M059J (cell line): ENCODE data around the gene REEP3. TPM values are rescaled to one million over a fixed set of nuclear protein-coding genes. Genes with fewer than 3 reads are reported as not detected.
"Not testable (repeated sequence)": the region's sequence is repeated elsewhere in the genome, so short reads cannot be mapped to it uniquely, and the experiment has no call there.

Experiments
- DNase-seq: peaks from one replicate; pipeline ENCODE4 v3.0.0-alpha.2; 2012; ENCODE audit warnings: low read depth
- total RNA-seq: library from RNA; depleted of rRNA; stranded (reverse); fragments of >200 nt; shearing (Covaris generic); gene quantifications from 2 replicates; pipeline ENCODE4 v1.2.3, GENCODE V29; 2014

Gene REEP3
- total RNA-seq, 1 experiment from 2014 or later = 67.8 TPM

DNA sequence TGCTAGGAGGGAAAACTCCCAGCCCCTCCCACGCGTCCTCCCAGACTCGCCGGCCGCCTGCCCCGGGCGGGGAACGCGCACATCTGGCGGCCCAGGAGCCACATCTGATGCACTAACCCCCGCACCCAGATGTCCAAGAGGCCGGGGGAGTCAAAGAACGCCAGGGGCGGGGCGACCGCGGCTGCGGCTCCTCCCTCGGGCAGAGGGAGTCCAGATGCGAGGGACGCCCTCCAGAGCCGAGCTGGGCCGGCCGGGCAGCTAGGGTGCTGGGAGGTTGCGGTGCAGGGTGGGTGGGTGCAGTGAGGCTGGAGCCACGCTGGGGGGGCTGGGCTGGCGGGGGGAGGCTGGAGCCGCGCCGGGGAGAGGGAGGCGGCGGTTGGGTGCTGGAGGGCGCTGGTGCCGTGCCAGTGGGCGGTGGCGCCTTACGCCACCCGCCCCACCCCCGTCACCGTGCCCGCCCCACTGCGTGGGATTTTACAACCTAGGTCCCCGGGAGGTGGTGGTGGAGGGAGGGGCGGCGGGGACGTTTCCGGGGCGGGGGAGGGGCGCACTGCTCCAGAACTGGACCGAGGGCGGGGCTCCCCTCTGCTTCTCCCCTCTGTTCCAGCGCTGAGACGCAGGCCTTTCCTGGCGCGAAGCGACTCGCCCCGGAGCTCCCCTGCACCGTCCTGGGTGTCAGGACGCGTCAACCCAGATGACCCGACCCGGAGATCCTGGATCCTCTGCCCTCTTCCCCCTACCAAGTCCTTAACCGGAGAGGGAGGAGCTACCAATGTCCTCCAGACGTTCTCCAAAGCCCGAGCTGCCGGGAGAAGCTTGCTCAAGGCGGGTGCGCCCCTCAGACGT is 109.1 kb downstream of the REEP3 start:
- peak; percentile 90 for DNase-seq

DNA sequence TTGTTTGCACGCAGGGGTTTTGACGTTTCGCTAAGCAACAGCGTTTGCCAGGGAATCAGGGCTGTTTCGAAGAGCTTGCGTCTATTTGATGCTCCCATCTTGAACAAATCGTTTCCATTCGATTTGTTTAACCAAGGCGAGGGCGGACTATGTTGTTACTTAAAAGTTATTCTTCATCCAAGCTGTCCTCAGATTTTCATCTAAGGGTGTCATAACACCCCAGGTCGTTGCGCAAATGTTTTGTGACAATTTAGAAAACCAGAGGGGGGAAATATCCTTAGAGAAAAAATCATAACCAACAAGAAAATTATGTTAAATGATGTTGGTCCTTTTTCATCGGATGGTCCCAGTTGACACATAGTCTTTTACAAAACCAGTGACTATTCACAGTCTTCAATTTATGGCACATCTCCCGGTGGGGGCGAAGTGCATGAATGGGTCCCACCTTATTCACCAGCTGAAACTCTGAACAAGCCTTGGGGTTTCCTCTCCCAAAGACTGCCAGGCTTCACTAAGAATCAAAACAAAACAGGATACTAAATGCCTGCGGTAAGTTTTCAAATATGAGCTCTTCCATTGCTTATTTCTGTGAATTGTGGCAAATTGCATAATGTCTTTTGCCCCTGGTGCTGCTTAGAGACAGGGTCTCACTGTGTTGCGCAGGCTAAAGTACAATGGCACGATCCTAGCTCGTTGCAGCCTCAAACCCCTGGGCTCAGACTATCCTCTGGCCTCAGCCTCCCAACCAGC is 109.9 kb downstream of the REEP3 start:
- DNase-seq = peak; percentile 35

DNA sequence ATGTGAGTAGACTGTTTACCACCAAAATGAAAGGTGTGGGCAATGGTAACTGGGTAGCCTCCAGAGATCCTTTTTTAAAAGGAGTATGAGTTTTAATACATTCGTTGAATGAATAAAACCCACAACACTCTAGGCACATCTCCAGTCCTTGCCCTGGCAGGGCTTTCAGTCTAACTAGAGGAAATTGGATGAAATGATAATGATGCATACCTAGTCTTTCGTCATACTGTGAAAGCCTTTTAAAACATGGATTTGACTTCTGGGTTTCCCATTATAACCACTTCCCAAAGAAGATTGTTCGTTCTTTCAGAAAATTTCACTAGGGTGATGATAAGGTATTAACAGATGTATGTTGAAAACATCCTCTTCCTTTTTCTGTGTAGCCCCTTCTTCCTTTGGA is 110.8 kb downstream of the REEP3 start:
- peak; percentile 36 for DNase-seq

DNA sequence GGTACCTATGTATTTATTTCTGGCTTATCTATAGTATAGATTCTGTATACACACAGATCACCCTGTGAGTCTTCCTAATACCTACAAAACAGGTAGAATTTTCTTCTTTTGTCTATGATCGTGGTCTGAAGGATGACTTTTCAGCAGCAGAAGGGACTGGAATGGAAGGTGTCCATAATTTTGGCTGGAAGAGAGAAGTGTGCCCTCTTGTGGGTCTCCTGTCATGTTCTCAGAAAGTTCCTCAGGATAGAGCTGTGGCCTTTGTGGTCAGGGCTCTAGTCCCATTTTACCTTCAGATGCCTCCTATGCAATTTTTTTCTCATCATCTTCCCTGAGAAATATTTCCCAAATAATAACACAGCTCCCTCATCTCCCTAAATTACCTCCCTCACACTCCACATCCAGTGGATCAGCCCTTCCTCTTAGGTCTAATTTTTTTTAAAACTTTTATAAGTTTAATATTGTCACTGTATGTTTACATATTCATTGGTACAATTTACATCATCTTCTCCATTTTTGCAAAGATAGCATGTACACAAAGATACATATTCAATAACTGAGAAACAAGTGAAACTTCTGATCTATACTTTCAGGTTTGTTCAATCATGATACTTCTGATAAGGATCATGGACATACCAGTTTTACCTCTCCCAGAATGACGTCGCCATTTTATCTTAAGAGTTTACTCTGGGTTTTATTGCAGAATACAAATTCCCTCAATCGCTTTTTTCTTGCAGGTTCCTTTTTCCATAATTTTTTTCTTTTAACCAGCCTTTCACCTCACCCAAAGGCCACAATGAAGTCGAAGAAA is 112.7 kb downstream of the REEP3 start:
- peak; percentile 65 for DNase-seq

DNA sequence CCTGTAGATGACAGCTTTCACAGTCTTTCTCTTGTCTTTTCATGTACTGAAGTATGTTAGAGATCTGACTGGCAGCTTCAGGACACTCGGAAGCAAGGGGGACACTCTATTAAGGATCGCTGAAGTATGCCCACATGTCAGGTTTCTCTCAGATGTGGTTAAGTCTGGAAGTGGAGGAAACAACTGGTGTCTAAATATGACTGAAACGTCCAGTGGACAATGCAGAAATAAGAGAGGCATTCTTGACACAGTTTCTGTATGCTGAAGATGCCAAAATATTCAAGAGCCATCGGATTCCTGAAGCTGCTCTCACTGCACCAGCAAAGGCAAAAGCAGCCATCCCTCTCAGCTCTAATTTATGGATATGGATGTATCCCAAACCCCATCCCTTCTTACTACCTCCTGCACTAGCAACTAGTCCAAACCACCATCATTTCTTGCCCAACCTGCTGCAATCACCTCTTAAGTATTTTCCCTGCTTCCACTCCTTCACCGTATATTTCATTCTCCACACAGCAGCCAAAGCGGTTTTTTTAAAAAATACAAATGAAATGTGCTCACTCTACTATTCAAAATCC is 113.4 kb downstream of the REEP3 start:
- DNase-seq = no peak

DNA sequence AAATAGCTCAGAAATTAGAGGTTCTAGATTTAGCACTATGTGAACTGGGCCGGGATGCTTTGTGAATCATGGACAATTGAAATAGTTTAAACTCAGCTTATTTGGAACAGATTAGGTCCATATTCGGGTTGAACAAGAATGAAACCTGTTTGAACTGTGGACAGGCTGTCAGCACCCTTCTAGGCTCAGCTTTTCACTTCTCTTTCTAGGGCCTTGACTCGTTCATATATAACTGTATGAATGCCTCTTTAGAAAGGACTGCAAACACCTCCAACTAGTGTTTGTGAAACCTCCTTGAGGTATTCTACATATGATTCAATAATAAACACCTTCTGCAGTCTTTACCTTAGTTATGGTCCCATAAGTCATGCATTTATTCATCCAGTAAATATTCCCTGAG is 115.6 kb downstream of the REEP3 start:
- DNase-seq = no peak

DNA sequence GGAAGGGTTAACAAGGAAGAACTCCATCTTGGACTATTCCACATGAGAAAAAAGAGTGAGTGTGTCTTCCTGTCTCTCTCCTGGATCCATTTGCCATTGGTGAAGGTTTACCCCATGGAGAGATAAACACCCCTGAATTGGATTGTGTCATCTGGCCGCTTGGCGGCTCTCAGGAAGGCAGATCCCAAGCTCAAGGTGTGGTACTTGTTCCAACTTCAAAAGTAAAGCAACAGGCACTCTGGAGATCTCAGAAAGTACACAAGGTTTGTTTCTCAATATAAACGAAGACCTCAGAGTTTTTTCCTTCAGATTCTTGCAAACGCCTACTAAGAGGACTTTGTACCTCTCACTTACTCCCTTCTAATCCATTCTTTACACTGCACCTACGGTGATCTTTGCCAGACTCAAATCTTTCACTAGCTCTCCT is 116.7 kb downstream of the REEP3 start:
- DNase-seq = peak; percentile 10

DNA sequence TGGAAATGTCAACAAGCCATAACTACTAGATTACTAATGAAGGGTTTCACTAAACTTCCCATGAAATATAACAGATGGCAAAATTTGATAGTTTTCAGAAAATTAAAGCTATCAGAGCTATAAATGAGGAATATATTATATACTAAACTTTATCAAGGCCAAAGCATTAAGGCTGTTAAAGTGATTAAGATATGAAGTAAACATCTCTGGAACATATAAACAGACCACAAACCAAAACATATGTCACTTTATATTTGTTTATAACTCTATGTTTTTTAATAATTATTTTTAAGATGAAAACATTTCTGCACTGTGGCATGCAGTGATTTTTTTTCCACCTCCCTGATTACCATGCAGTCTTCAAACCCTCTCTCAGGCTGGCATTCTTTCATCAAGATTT is 120.2 kb downstream of the REEP3 start:
- DNase-seq = no peak

DNA sequence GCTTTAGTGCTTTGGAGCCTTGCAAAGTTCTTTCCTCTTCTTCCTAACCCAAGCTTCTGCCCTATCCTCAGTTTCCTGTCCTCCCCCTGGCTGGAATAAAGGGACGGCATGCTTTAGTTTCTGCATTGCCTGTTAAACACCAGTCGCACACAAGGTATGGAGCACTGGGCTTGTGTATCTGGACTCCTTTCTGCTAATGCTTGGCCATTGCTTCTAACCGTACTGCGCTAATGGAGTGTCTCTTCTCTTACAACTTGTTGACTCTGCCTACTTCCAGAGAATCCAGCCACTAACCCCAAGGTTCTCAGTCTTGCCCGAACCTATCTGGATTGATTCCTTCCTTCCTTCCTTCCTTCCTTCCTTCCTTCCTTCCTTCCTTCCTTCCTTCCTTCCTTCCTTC is 120.6 kb downstream of the REEP3 start:
- DNase-seq = no peak

DNA sequence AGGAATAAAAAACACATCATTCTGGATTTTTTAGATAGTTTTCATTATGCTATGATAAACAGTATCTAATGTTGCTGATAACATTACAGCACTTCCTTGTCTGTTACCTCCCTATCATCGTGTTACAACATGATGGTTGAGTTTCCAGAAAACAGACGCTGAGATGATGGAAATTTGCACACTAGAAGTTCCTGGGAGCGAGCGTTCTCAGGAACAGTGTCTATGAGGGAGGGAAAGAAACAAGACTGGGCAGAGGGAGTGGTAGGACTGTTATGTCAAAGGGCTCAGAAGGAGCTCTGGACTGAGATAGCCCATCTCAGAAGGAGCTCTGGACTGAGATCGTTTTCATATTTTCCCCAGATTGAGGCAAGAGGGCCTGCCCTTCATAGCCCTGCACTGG is 121.6 kb downstream of the REEP3 start:
- DNase-seq = no peak

DNA sequence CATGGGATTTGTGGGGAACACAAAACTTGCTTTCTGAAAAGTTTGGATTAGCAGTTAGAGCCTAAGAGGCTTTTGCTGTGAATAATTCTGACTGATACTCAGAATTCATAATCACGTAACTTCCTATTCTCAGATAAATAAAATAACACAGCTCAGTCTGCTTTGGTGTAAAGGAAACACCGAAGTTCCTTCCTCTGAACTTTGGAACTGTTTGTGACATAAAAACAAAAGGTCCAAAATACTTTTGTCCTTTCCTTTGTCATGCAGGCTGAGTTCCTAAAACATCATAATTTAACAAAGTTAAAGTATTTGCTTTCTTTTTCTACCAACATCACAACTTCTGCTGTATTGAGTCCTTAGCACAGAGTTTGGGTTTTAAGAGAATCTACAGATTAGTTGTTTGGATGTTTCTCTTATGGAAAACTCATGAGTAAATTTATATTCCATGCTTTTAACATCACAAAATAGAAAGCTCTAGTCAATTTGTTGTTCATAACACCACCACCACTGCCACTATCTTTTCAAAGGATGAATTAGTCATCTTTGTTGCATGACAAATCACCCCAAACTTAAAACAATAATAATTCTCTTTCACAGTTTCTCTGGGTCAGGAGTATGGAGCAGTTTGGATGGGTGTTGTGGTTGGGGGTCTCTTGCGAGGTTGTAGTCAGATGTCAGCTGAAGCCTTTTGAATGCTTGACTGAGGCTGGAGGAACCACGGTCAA is 123.4 kb downstream of the REEP3 start:
- peak; percentile 24 for DNase-seq

DNA sequence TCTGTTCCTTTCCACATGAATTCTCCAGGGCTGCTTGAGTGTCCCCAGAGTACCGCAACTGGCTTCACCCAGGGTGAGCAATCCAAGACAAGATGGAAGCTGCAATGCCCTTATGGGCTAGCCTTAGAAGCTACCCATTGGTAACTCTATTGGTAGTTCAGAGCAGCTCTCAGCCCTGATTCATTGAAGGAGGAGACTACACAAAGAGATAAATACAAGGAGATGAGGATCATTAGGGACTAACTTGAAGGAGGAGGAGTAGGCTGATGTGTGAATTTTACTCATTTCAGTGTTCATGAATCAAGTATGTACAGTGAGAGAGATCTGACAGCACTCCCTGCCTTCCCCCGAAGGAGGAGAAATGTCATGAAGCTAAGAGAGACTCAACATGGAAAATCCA is 124.0 kb downstream of the REEP3 start:
- DNase-seq = no peak

DNA sequence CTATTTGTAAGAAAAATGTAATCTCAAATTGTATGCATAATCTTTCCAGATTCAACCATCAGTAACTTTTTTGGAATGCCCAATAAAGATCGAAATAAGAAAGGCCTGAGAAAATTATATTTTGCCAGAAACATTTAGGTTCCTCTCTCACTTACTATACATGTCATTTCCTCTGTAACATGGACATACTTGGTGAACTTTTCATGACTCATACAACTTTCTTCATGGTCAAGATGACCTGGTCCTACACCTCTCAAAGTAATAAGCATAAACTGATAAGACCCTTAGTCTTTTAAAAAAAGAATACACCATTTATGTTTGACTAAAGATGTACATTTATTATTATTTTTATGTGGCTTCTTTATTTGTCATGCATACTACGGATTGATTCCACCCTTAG is 125.3 kb downstream of the REEP3 start:
- DNase-seq = no peak

DNA sequence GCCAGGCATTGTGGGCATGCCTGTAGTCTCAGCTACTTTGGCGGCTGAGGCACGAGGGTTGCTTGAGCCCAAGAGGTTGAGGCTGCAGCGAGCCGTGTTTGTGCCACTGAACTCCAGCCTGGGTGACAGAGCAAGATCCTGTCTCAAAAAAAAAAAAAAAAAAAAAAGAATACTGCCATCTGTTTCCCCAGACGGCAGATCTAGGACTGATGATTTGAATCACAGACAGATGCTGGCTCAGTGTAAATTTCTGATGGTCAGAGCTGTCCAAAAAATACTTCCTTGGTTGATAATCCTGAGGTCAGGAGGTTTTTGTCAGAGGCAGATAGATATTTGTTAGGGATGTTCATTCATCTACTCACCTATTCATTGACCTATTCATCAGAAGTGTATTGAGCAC is 130.7 kb downstream of the REEP3 start:
- no peak for DNase-seq

DNA sequence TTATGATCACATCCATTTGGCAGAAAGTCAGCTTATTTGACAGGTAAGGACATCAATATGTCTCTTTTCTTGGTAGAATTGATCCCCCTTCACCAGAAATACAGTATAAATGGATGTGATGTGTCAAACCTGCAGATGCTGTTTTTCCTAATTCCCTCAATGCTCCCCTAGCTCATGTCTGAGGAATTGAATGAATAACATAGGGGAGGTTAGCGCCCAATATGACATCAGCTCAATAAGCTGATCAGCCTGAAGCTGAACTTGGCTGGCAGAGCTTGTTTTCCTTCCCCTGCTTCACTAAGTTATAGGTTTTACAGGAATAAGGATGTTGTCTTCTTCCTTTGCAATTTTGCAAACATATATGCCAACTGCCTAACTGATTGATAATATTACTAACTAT is 132.5 kb downstream of the REEP3 start:
- DNase-seq = no peak

DNA sequence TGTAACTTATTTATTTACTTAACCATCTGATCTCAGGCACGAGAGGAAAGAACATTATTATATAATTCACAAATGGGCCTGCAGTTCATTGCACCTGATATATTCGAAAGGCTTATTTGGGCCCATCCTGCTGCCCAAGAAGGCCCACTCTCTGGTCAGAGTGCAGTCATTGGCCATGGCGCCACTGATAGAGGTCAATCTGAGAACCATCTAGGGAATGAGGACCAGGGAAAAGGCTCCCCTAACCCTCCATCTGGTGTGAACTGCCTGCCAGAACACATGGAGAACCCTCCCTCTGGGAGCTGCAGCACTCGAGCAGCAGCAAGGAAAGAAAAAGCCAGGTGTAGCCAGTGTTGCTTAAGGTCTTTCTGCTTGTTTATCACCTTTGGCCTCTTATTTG is 136.6 kb downstream of the REEP3 start:
- DNase-seq = no peak

DNA sequence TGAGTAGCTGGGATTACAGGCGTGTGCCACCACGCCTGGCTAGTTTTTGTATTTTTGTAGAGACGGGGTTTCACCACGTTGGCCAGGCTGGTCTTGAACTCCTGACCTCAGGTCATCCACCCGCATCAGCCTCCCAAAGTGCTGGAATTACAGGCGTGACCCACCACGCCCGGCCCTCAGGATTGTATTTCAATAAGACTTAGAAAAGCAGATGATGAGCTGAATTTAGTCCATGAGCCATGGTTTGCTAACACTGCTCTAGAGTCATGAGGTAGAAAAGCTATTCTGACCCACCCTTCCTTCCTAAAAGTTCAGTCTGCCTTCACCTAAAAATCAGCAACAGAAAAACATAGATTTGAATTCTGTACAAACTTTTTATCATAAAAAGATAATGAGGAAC is 139.7 kb downstream of the REEP3 start:
- DNase-seq = not testable (repeated sequence)

DNA sequence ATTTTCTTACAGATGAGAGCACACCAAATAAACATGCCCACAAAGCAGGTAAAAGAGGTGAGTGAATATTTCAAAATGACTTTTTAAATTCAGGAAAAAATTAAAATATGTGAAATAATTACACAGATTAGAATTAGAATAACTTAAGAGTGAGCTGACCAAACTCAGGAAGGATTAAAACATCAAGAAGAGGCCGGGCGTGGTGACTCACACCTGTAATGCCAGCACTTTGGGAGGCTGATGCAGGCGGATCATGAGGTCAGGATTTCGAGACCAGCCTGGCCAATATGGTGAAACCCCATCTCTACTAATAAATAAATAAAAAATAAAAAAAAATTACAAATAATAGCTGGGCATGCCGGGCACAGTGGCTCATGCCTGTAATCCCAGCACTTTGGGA is 140.1 kb downstream of the REEP3 start:
- DNase-seq = no peak

DNA sequence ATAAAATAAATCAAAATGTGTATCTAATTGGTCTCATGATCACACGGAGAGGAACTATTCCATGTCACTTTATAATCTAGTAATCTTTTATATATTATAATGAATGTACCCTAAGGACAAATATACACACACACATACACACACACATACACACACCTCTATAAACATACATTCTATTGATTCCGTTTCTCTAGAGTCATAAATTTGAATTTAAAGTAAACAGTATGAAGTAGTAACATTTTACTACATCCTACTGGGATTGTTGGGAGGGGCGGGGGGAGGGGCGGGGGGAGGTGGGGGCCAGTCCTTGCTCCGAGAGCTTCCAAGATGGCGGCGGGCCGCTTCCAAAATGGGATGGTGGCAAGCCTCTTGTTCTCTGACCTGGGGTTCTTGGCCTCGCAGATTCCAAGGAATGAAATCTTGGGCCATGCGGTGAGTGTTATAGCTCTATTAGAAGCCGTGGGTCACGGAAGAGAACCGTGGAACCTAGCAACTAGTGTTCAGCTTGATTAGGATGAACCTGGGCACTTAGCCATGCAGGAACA is 143.2 kb downstream of the REEP3 start:
- DNase-seq = no peak

DNA sequence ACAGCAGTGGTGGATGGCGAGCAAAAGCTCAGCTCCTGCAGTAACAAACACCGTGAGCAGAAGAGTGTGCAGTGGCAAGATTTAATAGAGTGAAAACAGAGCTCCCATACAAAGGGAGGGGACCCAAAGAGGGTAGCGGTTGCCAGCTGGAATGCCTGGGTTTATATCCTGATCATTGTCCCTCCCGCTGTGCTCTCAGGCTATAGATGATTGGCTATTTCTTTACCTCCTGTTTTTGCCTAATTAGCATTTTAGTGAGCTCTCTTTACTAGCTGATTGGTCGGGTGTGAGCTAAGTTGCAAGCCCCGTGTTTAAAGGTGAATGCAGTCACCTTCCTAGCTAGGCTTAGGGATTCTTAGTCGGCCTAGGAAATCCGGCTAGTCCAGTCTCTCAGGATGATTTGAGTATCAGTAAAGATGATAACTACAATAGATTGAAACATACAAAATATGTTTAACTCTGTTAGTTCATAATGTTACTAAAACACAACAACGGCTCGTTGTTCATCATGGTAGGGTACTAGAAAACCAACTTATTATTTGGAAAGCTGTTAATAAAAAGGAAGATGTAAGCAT is 143.9 kb downstream of the REEP3 start:
- DNase-seq = not testable (repeated sequence)
